Activated CD4-positive, alpha-beta T cell treated with anti-CD3 and anti-CD28 coated beads, Interleukin-2, amount 50 U/mL, for 48 hours (primary cell): ENCODE results near the gene DLK1.

Experiments used
- DNase-seq, 2 experiments: peaks; one replicate each; pipeline ENCODE4 v3.0.0-alpha.2; 2020

Gene DLK1

DNA sequence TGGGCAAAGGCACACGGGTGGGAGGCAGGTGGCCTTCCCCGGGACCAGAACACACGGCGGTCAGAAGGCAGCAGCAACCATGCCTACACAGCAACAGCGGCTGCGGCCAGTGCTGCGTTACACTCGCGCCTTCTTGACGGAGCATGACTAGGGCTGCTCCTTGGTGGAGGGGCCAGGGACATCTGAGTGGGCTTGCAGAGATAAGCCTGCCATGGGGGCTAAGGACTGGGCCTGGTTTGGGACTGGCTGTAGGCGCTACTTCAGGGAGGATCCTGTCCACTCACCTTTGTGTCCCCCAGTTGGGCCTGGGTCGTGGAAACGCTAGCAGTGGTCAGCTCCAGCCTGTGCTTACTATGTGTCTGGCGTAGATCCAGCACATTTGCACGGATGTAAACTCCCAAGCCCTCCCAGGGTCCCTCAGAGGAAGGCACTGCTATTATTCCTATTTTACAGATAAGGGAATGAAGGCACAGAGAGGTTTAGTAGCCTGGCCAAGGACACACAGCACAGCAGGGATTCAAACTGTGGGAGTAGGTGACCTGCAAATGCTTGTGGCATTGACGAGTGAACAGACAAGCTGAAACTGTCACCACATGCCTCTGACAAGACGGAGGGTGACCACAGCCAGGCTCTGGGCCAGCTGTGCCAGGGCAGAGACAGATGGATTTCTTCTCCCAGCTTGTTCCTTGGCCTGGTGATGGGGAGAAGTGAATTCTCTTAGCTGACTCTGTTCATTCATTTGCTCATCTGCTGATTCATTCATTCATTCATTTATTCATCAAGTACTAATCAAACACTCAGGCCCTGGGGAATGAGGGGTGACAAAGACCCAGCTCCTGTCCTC, 31.9 kb upstream of the DLK1 start:
- DNase-seq, result no peak

GRCh38 chr14:100695423-100695738, 31.3 kb upstream of the DLK1 start:
- no peak for DNase-seq

GRCh38 chr14:100696008-100696407, 30.7 kb upstream of the DLK1 start:
- DNase-seq, result no peak

DNA sequence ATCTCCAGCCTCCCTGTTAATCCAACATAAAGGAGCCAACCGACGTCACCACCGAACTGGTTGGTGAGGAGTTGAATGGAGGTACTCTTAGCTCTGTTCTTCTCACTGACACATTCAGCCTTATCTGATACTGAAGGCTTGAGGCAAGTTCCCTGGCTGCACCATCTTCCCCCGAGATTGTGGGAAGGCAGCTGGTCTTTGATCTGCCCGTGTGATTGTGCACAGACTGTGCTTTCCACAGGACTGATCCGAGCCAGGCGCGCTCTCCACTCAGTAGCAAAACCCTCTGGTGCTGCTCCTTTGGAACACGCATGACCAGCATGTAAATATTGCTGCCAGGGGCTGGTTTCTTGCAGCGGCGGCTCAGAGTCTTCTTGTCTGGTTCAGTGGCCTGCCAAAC, 30.1 kb upstream of the DLK1 start:
- no peak for DNase-seq

DNA sequence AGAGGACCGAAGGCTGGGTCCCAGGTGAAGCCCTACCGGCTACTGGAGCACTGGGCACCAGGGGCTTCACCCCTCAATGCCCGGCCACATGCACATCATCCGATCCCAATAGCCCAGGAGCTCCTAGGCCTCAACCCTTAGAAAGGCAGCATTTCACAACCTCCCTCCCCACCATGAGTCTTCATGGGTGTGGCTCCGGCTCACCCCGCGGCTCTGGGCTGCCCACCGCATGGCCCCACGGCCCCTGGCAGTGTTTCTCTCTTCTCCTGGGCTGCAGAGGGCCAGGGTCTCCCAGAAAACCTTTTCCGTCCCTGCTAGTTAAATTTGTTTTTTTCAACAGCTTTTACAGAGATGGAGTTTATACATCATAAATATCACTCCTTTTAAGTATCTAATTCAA, 28.6 kb upstream of the DLK1 start:
- DNase-seq, result no peak

- DNase-seq, result no peak
Observed at GRCh38 chr14:100698666-100699448, 27.8 kb upstream of the DLK1 start.

DNA sequence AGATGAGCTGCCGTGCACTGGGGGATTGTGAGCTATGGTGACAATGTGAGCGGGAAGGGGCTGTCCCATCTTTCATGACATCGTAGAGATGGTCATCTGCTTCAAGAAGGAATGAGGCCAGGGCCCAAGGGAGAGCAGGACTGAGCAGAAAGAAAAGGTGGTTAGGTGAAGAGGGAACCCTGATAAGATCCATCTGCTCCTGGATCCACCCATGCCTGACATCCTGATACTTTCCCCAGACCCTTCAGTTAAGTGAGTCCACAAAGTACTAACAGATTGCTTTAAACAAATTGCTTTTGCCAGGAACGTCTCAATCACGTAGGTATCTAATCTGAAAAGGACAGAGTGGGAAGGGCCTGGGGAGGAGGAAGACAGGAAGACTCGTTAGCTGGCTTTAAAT, 25.4 kb upstream of the DLK1 start:
- no peak for DNase-seq

DNA sequence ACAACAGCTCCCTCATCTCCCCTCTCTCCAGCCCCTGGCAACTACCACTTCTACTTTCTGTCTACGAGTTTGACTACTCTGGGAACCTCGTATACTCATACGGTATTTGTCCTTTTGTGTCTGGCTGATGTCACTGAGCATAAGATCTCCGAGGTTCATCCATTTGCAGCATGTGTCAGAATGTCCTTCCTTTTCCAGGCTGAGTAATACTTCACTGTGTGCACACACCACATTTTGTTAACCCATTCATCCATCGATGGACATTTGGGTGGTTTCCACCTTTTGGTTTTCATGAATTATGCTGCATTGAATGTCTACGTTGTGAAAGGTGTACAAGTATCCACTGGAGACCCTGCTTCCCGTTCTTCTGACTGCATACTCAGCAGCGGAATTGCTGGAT, 24.1 kb upstream of the DLK1 start:
- no peak for DNase-seq

- DNase-seq, result no peak
Observed at GRCh38 chr14:100703386-100704220, 23.1 kb upstream of the DLK1 start.

DNA sequence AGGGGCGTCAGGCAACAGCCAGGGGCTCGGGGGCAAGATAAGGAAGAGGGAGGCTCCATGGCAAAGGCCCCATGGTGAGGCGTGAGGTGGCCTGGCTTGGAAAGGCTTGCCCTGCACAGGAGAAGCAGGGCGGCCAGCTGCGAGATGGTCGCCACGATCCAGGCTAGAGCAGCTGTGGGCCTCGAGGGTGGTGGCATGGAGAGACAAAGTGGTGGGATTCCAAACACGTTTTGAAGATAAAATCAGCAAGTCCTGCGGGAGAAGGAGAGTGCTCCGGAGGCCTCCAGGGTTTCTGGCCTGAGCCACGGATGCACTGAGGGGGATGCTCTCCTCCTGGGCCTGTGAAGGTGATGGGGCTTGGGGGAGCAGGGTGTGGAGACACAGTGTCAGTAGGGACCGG, 20.5 kb upstream of the DLK1 start:
- no peak for DNase-seq

GRCh38 chr14:100706860-100707259, 19.8 kb upstream of the DLK1 start:
- DNase-seq, result no peak

DNA sequence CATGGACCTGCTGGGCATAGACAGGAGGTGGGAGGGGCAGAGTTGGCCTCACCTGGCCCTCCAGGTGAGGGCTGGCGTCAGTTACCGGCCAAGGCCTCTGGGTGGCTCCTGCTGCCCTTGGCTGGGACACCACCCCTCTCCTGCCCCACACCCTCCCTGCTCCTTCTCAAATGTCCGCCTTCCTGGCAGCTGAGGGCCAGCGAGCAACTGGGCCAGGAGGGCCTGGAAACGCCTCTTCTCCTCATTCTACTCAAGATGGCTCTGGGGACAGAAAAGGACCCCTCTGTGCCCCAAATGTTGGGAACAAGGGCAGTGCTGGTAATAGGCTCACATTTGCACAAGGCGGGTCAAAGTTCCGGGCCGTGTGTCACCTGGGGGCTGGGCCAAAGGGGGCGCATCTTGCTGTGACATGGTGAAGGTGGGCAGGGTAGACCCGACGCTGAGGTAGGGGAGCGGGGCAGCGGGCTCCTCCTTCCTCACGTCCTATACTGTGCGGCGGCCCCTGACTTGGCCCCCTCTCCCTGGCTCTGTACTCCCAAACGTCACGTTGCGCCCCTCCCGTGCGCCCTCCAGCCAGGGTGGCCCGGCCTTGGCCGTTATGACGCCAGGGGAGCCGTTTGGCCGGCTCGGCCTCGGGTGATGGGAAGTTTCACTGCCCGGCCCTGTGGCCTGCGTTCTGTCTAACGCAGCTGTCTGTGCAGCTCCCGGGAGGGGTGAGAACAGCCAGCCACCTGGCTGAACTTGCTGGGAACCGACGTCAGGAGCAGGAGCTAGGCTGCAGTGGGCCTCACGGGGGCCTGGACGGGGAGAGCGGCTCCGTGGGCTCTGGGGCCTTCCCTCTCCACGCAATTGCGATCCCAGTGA, 18.0 kb upstream of the DLK1 start:
- DNase-seq, result no peak

- no peak for DNase-seq
Observed at GRCh38 chr14:100709289-100710284, 17.1 kb upstream of the DLK1 start.

DNA sequence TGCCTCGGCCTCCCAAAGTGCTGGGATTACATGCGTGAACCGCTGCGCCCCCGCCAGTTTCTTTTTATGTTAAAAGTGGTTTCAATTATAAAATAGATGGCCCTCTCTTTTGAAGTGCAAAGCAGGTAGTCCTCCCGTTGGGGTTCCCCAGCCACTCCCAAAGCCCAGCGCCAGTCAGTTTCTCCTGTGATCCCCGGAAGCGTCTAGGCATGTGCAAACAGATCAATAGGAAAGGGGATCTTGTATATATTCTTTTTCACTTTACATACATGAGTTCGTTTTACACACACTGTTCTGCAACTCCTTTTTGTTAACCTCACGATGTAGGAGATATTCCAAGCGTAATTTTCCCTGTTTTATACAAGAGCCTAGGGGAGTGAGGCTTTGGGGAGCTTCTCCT, 16.3 kb upstream of the DLK1 start:
- no peak for DNase-seq

GRCh38 chr14:100710826-100711462, 15.7 kb upstream of the DLK1 start:
- no peak for DNase-seq

- DNase-seq, result no peak
Observed at GRCh38 chr14:100711493-100711892, 15.2 kb upstream of the DLK1 start.

GRCh38 chr14:100712490-100712889, 14.2 kb upstream of the DLK1 start:
- DNase-seq, result no peak

DNA sequence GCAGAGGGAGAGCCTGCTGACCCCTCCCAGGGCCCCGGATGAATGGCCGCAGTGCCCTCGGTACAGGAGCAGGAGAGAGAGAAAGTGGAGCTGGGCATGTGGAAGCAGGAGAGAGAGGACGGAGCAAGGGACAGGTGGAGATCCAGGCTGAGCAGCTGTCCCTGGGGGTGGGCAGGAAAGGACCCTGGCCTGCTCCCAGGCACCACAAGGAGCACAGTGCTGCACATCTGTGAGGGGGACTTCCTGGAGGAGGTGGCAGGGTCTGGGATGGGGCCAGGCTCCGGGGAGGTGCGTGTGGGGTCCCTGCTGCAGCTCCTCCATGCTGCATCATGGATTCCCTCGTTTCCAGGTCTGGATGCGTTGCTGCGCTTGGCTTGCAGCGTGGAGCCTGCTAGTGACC, 13.0 kb upstream of the DLK1 start:
- DNase-seq, result no peak

- DNase-seq, result no peak
Observed at GRCh38 chr14:100714258-100714892, 12.3 kb upstream of the DLK1 start.

GRCh38 chr14:100715332-100715731, 11.4 kb upstream of the DLK1 start:
- no peak for DNase-seq
